K562 (cell line): ENCODE results near the gene CTRL. TPM values are rescaled to one million over a fixed set of nuclear protein-coding genes. Genes with fewer than 3 reads are reported as not detected.

Source experiments
- ATF2 ChIP-seq: sonication (generic); formaldehyde crosslinking; IDR thresholded peaks from 2 replicates; pipeline ENCODE4 v1.8.1; 2022; ENCODE audit warnings: missing genetic modification reagents
- ATF3 ChIP-seq, 2 experiments: fragments of 450-650 bp in 1 of 2; sonication (generic) in 1 of 2; formaldehyde crosslinking in 1 of 2; IDR thresholded peaks in 1 of 2; conservative IDR thresholded peaks in 1 of 2; 2 replicates each; pipeline versions ENCODE4 v1.6.1 to v1.8.1; 2016 to 2023; ENCODE audit warnings: mild to moderate bottlenecking in 2 of 2, moderate library complexity in 2 of 2, inconsistent platforms in 1 of 2, missing genetic modification reagents in 1 of 2
- FOXP4 ChIP-seq: sonication (generic); formaldehyde crosslinking; IDR thresholded peaks from 2 replicates; pipeline ENCODE4 v1.8.0; 2022; ENCODE audit warnings: mild to moderate bottlenecking, missing genetic modification reagents, borderline replicate concordance
- HDAC1 ChIP-seq, 2 experiments: fragments of 450-650 bp; IDR thresholded peaks; 2 replicates each; pipeline ENCODE4 v1.6.1; 2016 to 2017; ENCODE audit warnings: inconsistent platforms in 1 of 2, mild to moderate bottlenecking in 1 of 2, moderate library complexity in 1 of 2
- IRF1 ChIP-seq: sonication (generic); formaldehyde crosslinking; IDR thresholded peaks from 2 replicates; pipeline ENCODE4 v1.8.0; 2022; ENCODE audit warnings: missing genetic modification reagents, mild to moderate bottlenecking, borderline replicate concordance
- JUN ChIP-seq, 2 experiments: sonication (generic) in 1 of 2; formaldehyde crosslinking in 1 of 2; IDR thresholded peaks; 2 replicates each; pipeline versions ENCODE4 v1.6.1 to v1.8.0; 2012 to 2022; ENCODE audit warnings: borderline replicate concordance in 2 of 2, mild to moderate bottlenecking in 2 of 2, improper control_type of control experiment in 1 of 2, low read depth in 1 of 2, low read length in 1 of 2, missing genetic modification reagents in 1 of 2
- NFE2 ChIP-seq: IDR thresholded peaks from 2 replicates; pipeline ENCODE4 v1.6.1; 2014; ENCODE audit warnings: antibody characterized with exemption, low read depth
- PHF21A ChIP-seq: fragments of 450-650 bp; IDR thresholded peaks from 2 replicates; pipeline ENCODE4 v1.6.1; 2017; ENCODE audit warnings: low read depth, borderline replicate concordance
- POLR2A ChIP-seq: fragments of 450-650 bp; conservative IDR thresholded peaks from 2 replicates; pipeline ENCODE4 v1.6.1; 2016
- PRMT5 ChIP-seq: sonication (generic); formaldehyde crosslinking; IDR thresholded peaks from 2 replicates; pipeline ENCODE4 v1.5.0; 2020; ENCODE audit warnings: missing genetic modification reagents
- RNF2 ChIP-seq: sonication (generic); IDR thresholded peaks from 2 replicates; pipeline ENCODE4 v1.6.1; 2016
- TEAD1 ChIP-seq, 2 experiments: fragments of 450-650 bp in 1 of 2; sonication (generic) in 1 of 2; formaldehyde crosslinking; IDR thresholded peaks; 2 replicates each; pipeline versions ENCODE4 v1.4.0 to v1.8.0; 2020 to 2022; ENCODE audit warnings: mild to moderate bottlenecking in 2 of 2, missing genetic modification reagents in 1 of 2
- ZBTB9 ChIP-seq: fragments of 450-650 bp; formaldehyde crosslinking; IDR thresholded peaks from 2 replicates; pipeline ENCODE4 v1.4.0; 2020; ENCODE audit warnings: mild to moderate bottlenecking, moderate library complexity
- ZFX ChIP-seq: sonication (generic); formaldehyde crosslinking; IDR thresholded peaks from 2 replicates; pipeline ENCODE4 v1.8.0; 2022; ENCODE audit warnings: mild to moderate bottlenecking, missing genetic modification reagents, moderate library complexity
- ZNF431 ChIP-seq: sonication (generic); formaldehyde crosslinking; IDR thresholded peaks from 2 replicates; pipeline ENCODE4 v1.8.0; 2022; ENCODE audit warnings: mild to moderate bottlenecking, missing genetic modification reagents
- ZNF589 ChIP-seq: fragments of 200-800 bp; sonication (Bioruptor generic); IDR thresholded peaks from 2 replicates; pipeline ENCODE4 v1.6.1; 2016; ENCODE audit warnings: low read depth, missing genetic modification characterization, missing compliant biosample characterization
- polyA plus RNA-seq, 8 experiments: library from polyadenylated mRNA; depleted of rRNA in 4 of 8; stranded (reverse) in 5 of 8; unstranded in 3 of 8; fragments of >200 nt; fragmentation: Nextera tagmentation in 2 of 8; fragmentation: Illumina TruSeq in 1 of 8; extraction: Ambion mirVana in 2 of 8; extraction: Trizol in 1 of 8; gene quantifications; 2 replicates each; pipeline versions ENCODE4 v1.2.1 to v1.2.3, GENCODE V29; 2011 to 2014; ENCODE audit warnings: inconsistent platforms in 1 of 8, missing spikeins in 1 of 8
- total RNA-seq, 7 experiments: library from RNA; depleted of rRNA in 6 of 7; stranded (reverse); fragments of >200 nt in 6 of 7; fragmentation: Illumina TruSeq in 2 of 7; extraction: Trizol in 2 of 7; gene quantifications; 2 replicates each; pipeline versions ENCODE4 v1.2.1 to v1.2.3, GENCODE V29; 2011 to 2021; ENCODE audit warnings: low replicate concordance in 1 of 7
- TF ChIP-seq, protein P1 (sequence below): fragments of 450-650 bp; IDR thresholded peaks from 2 replicates; pipeline ENCODE4 v1.6.1; 2016

Gene CTRL
- total and polyA plus RNA-seq, 9 of the 15 experiments (the other 6 are each of a cell fraction or from before 2014, with no cell fraction given): 1.4 to 5.6 (median 2.5) TPM

- no peak for TF ChIP-seq PRMT5 (CRISPR knock-in tag)
- TF ChIP-seq PHF21A: no peak
- TF ChIP-seq ATF2 (CRISPR knock-in tag): no peak
- TF ChIP-seq ZBTB9: 0 out of 2 replicates have a peak, but pooled peaks have one; percentile 8
- TF ChIP-seq, protein P1, sequence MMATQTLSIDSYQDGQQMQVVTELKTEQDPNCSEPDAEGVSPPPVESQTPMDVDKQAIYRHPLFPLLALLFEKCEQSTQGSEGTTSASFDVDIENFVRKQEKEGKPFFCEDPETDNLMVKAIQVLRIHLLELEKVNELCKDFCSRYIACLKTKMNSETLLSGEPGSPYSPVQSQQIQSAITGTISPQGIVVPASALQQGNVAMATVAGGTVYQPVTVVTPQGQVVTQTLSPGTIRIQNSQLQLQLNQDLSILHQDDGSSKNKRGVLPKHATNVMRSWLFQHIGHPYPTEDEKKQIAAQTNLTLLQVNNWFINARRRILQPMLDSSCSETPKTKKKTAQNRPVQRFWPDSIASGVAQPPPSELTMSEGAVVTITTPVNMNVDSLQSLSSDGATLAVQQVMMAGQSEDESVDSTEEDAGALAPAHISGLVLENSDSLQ: no peak
- no peak for TF ChIP-seq RNF2
- TF ChIP-seq HDAC1 (IDR thresholded peaks at IDR 0.05): peak in 1 of 2 experiments; percentile 5; a peak in 2 of 4 replicates
- no peak for TF ChIP-seq ZNF431 (CRISPR knock-in tag)
- peak; percentile 77 for TF ChIP-seq ZFX (CRISPR knock-in tag)
- TF ChIP-seq NFE2: no peak
- peak; percentile 48; the same call in 1 of the 2 replicates for TF ChIP-seq ATF3 (IDR thresholded peaks at IDR 0.05)
- no peak for TF ChIP-seq ATF3 (CRISPR knock-in tag; conservative IDR thresholded peaks at IDR 0.05)
- TF ChIP-seq ZNF589 (CRISPR knock-in tag): 0 out of 2 replicates have a peak, but pooled peaks have one; percentile 43
- no peak for TF ChIP-seq IRF1 (CRISPR knock-in tag)
- no peak for TF ChIP-seq FOXP4 (CRISPR knock-in tag)
- 0 out of 2 replicates have a peak, but pooled peaks have one; percentile 54 for TF ChIP-seq POLR2A
- TF ChIP-seq JUN (IDR thresholded peaks at IDR 0.05; ENCODE audit: borderline replicate concordance, low read depth, low read length): peak; percentile 67; the same call in 1 of the 2 replicates
- no peak for TF ChIP-seq JUN (CRISPR knock-in tag; IDR thresholded peaks at IDR 0.05; ENCODE audit: borderline replicate concordance)
- TF ChIP-seq TEAD1 (CRISPR knock-in tag; IDR thresholded peaks at IDR 0.05): peak; percentile 67 to 97
Measured at GRCh38 chr16:67968400-67969253, 37.0 kb upstream of the CTRL start, which contains the start of gene SLC12A4 (continued).
